IMR-90 (cell line): ENCODE results near the gene FIBCD1. TPM values are rescaled to one million over a fixed set of nuclear protein-coding genes. Genes with fewer than 3 reads are reported as not detected.

Source experiments
- ATAC-seq: fragments of 200-7000 bp; cut with Tn5 transposase; 2 replicates; pipeline ENCODE4 v1.9.1; 2020; ENCODE audit warnings: low read depth, mild to moderate bottlenecking, moderate library complexity
- BruUV-seq: library from RNA; stranded (reverse); fragments of 400-500 nt; replicated peaks from 2 replicates; lab custom pipeline; 2021; lab: Mats Ljungman, UMichigan
- CTCF ChIA-PET: fragments of 300-600 bp; formaldehyde crosslinking; extraction: SDS; loops from one replicate; lab custom pipeline; 2021; ENCODE audit warnings: antibody characterized with exemption; lab: Yijun Ruan, JAX
- POLR2A ChIA-PET: fragments of 300-600 bp; sonication (Branson Sonifier 250); formaldehyde crosslinking; loops from one replicate; lab custom pipeline; 2022; ENCODE audit warnings: antibody characterized with exemption; ENCODE audit not compliant: unreplicated experiment; lab: Charles Lee
- DNase-seq: peaks from one replicate; pipeline ENCODE4 v3.0.0; 2013
- H2AFZ ChIP-seq: replicated peaks from 2 replicates; pipeline ENCODE3; 2013; ENCODE audit warnings: low read length, mild to moderate bottlenecking; ENCODE audit not compliant: poor library complexity
- H2AK5ac ChIP-seq: 2 replicates; pipeline ENCODE4 v1.6.1; 2013; ENCODE audit warnings: low read depth, low read length, inconsistent platforms
- H2AK9ac ChIP-seq: replicated peaks from 2 replicates; pipeline ENCODE3; 2013; ENCODE audit warnings: mild to moderate bottlenecking, low read depth, low read length, moderate library complexity; ENCODE audit not compliant: poor library complexity
- H2BK120ac ChIP-seq: 2 replicates; pipeline ENCODE4 v1.6.1; 2013; ENCODE audit warnings: low read depth, low read length, inconsistent platforms
- H2BK15ac ChIP-seq: 3 replicates; pipeline ENCODE4 v1.6.1; 2013; ENCODE audit warnings: low read depth, low read length, inconsistent platforms
- H2BK20ac ChIP-seq: 2 replicates; pipeline ENCODE4 v1.6.1; 2013; ENCODE audit warnings: low read depth, mild to moderate bottlenecking, inconsistent platforms, low read length, moderate library complexity
- H2BK5ac ChIP-seq: 2 replicates; pipeline ENCODE4 v1.6.1; 2013; ENCODE audit warnings: mild to moderate bottlenecking, low read depth, low read length, inconsistent platforms; ENCODE audit not compliant: poor library complexity, severe bottlenecking
- H3K14ac ChIP-seq: replicated peaks from 2 replicates; pipeline ENCODE4 v1.6.1; 2013; ENCODE audit warnings: low read depth, low read length, inconsistent platforms
- H3K18ac ChIP-seq: 2 replicates; pipeline ENCODE4 v1.6.1; 2013; ENCODE audit warnings: low read depth, low read length, control low read depth
- H3K23ac ChIP-seq: 2 replicates; pipeline ENCODE4 v1.6.1; 2013; ENCODE audit warnings: low read depth, low read length, inconsistent platforms
- H3K27ac ChIP-seq: 2 replicates; pipeline ENCODE4 v1.5.1; 2013; ENCODE audit warnings: mild to moderate bottlenecking, control low read depth, low read length; ENCODE audit not compliant: insufficient read depth
- H3K27me3 ChIP-seq: 2 replicates; pipeline ENCODE4 v1.6.1; 2013; ENCODE audit warnings: low read length; ENCODE audit not compliant: control insufficient read depth, insufficient read depth
- H3K36me3 ChIP-seq: 2 replicates; pipeline ENCODE4 v1.6.1; 2013; ENCODE audit warnings: low read length, mixed read lengths; ENCODE audit not compliant: control insufficient read depth, insufficient read depth
- H3K4ac ChIP-seq: 2 replicates; pipeline ENCODE4 v1.6.1; 2013; ENCODE audit warnings: low read depth, low read length, inconsistent platforms
- H3K4me1 ChIP-seq: 2 replicates; pipeline ENCODE4 v1.6.1; 2013; ENCODE audit warnings: low read length, mixed read lengths; ENCODE audit not compliant: control insufficient read depth, insufficient read depth
- H3K4me2 ChIP-seq: 2 replicates; pipeline ENCODE4 v1.6.1; 2013; ENCODE audit warnings: low read depth, mild to moderate bottlenecking, control low read depth, low read length, moderate library complexity
- H3K4me3 ChIP-seq: 2 replicates; pipeline ENCODE4 v1.5.1; 2013; ENCODE audit warnings: low read depth, mild to moderate bottlenecking, control low read depth, low read length, moderate library complexity; ENCODE audit not compliant: insufficient read depth
- H3K56ac ChIP-seq: 2 replicates; pipeline ENCODE4 v1.6.1; 2013; ENCODE audit warnings: low read length, inconsistent platforms; ENCODE audit not compliant: insufficient read depth; ENCODE audit errors: extremely low read depth
- H3K79me1 ChIP-seq, 2 experiments: 2 replicates each; pipeline ENCODE4 v1.6.1; 2013; ENCODE audit warnings: low read length in 2 of 2, inconsistent platforms in 1 of 2, low read depth in 1 of 2
- H3K9ac ChIP-seq: 2 replicates; pipeline ENCODE4 v1.6.1; 2013; ENCODE audit warnings: low read depth, low read length, control low read depth
- H3K9me1 ChIP-seq: 2 replicates; pipeline ENCODE4 v1.6.1; 2013; ENCODE audit warnings: low read length, inconsistent platforms; ENCODE audit not compliant: insufficient read depth
- H3K9me3 ChIP-seq: 2 replicates; pipeline ENCODE4 v1.6.1; 2013; ENCODE audit warnings: low read length; ENCODE audit not compliant: control insufficient read depth, insufficient read depth
- H4K20me1 ChIP-seq: 2 replicates; pipeline ENCODE4 v1.6.1; 2013; ENCODE audit warnings: low read length, inconsistent platforms; ENCODE audit not compliant: insufficient read depth
- H4K5ac ChIP-seq: 2 replicates; pipeline ENCODE4 v1.6.1; 2013; ENCODE audit warnings: mild to moderate bottlenecking, low read depth, low read length, control low read depth
- H4K8ac ChIP-seq, 2 experiments: 2 replicates each; pipeline ENCODE4 v1.6.1; 2013; ENCODE audit warnings: low read depth in 2 of 2, low read length in 2 of 2, control low read depth in 1 of 2, inconsistent platforms in 1 of 2
- H4K91ac ChIP-seq: 2 replicates; pipeline ENCODE4 v1.6.1; 2013; ENCODE audit warnings: low read depth, low read length, inconsistent platforms; ENCODE audit not compliant: insufficient read depth
- CEBPB ChIP-seq: IDR thresholded peaks from 2 replicates; pipeline ENCODE4 v1.6.1; 2012; ENCODE audit warnings: low read depth, low read length, improper control_type of control experiment
- CHD1 ChIP-seq: IDR thresholded peaks from 2 replicates; pipeline ENCODE4 v1.6.1; 2012; ENCODE audit warnings: low read depth, low read length, improper control_type of control experiment
- ELK1 ChIP-seq: fragments of 150-350 bp; IDR thresholded peaks from 2 replicates; pipeline ENCODE4 v1.6.1; 2016; ENCODE audit warnings: low read depth, mild to moderate bottlenecking, low read length, moderate library complexity, borderline replicate concordance
- MAFK ChIP-seq: IDR thresholded peaks from 2 replicates; pipeline ENCODE4 v1.6.1; 2012; ENCODE audit warnings: low read depth, low read length, improper control_type of control experiment
- MAZ ChIP-seq: IDR thresholded peaks from 2 replicates; pipeline ENCODE4 v1.6.1; 2012; ENCODE audit warnings: low read depth, mild to moderate bottlenecking, low read length, improper control_type of control experiment, moderate library complexity, borderline replicate concordance
- MXI1 ChIP-seq: IDR thresholded peaks from 2 replicates; pipeline ENCODE4 v1.6.1; 2012; ENCODE audit warnings: low read depth, mild to moderate bottlenecking, low read length, moderate library complexity, borderline replicate concordance
- NFE2L2 ChIP-seq: fragments of 150-350 bp; IDR thresholded peaks from 2 replicates; pipeline ENCODE4 v1.6.1; 2016; ENCODE audit warnings: low read depth, mild to moderate bottlenecking, low read length
- POLR2A ChIP-seq: IDR thresholded peaks from 2 replicates; pipeline ENCODE4 v1.6.1; 2012; ENCODE audit warnings: mild to moderate bottlenecking, low read depth, low read length
- RAD21 ChIP-seq: IDR thresholded peaks from 2 replicates; pipeline ENCODE4 v1.6.1; 2012; ENCODE audit warnings: low read length, improper control_type of control experiment
- RCOR1 ChIP-seq: IDR thresholded peaks from 2 replicates; pipeline ENCODE4 v1.6.1; 2012; ENCODE audit warnings: mild to moderate bottlenecking, low read length, improper control_type of control experiment; ENCODE audit not compliant: insufficient replicate concordance
- SMC3 ChIP-seq: fragments of 150-350 bp; IDR thresholded peaks from 2 replicates; pipeline ENCODE4 v1.6.1; 2016; ENCODE audit warnings: low read depth, mild to moderate bottlenecking, antibody characterized with exemption, low read length, moderate library complexity
- WGBS, 2 experiments: methylation state at CpG; one replicate each; pipeline versions ENCODE4 v1.1.5 to v1.1.7; 2013; ENCODE audit warnings: missing lambda C conversion rate in 2 of 2; ENCODE audit not compliant: insufficient read length in 1 of 2; ENCODE audit errors: extremely low coverage in 2 of 2; 5-methylcytosine and 5-hydroxymethylcytosine counted together
- dilution Hi-C: fragments of 300-500 bp; cut with HindIII; formaldehyde crosslinking; loops from one replicate; pipeline ENCODE4 v1.14.3; 2018; ENCODE audit warnings: low sequenced_read_pairs; ENCODE audit not compliant: unreplicated experiment
- in situ Hi-C: fragments of 300-500 bp; cut with MboI; formaldehyde crosslinking; loops from 3 replicates; pipeline ENCODE4 v1.14.3; 2019; ENCODE audit warnings: low sequenced_read_pairs, inconsistent platforms, mixed read lengths
- intact Hi-C: fragments of 100-400 bp; cut with micrococcal nuclease; formaldehyde crosslinking; loops from 2 replicates; pipeline ENCODE4 v1.10.0; 2022
- polyA plus RNA-seq, 3 experiments: library from polyadenylated mRNA; depleted of rRNA; stranded (reverse); fragments of >200 nt; gene quantifications; 2 replicates each; pipeline ENCODE4 v1.2.3, GENCODE V29; 2012; ENCODE audit warnings: low replicate concordance in 1 of 3
- total RNA-seq: library from RNA; depleted of rRNA; stranded (reverse); fragments of >200 nt; gene quantifications from 2 replicates; pipeline ENCODE4 v1.2.3, GENCODE V29; 2012

FIBCD1 gene
- total and polyA plus RNA-seq, 2 of the 4 experiments (the other 2 are of a cell fraction), result 1.1 to 10.1 TPM

GRCh38 chr9:130891688-130892476, 47.2 kb downstream of the FIBCD1 start (continued):
- no peak for TF ChIP-seq RCOR1

DNA sequence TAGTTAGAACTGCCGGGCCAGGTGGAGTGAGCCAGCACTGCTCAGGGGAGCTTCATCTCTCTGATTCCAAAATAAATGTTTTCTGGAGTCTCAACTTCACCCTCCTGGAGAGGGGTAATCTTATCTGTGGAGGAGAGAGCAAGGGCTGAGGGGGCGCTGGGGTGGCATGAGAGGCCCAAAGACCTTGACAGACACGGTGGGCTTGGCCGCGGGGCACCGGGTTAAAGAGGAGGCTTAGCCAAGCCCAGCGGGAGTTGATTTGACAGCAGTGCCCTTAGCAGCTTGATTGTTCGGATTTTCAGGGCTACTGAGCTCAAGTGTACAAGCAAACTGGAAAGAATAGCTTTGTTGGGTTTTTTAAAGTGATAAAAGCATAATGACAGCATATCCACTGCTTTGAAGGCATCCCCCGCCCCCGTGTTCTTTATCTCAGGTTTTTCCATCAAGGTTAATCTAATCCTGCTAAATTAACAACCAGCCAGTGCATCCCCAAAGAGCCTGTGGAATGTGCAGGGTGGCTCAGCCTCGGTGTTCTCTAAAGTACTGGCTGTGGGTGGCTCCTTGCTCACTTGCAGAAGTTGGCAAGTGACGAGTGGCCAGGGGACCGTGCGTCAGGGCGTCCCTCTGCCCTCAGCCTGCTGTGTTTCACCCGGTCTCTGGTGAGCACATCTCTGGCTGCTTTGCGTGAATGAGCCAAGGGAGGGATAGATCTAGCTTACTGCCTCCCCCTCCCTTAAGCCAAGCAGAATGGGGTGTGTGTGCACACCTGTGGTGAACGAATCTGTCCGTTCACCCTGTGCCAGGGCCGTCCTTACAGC, 48.0 kb downstream of the FIBCD1 start:
- no peak for DNase-seq
- Histone ChIP-seq H3K9me3 (no peaks in the 10 kb centered on the region), H2AK9ac (peak overlapping the region; percentile 31), H3K36me3 (peaks cover 70% of the 10 kb centered on the region), H3K4me2 (no peak overlapping the region), H3K23ac (no peak overlapping the region), H2BK20ac (no peak overlapping the region), H3K14ac (no peak overlapping the region), H4K20me1 (peaks cover 32% of the 10 kb centered on the region), H4K8ac (no peak overlapping the region), H2BK15ac (no peak overlapping the region), H3K4ac (no peak overlapping the region), H2AK5ac (no peak overlapping the region), H3K27ac (no peak overlapping the region), H4K5ac (no peak overlapping the region), H3K79me1 (peaks cover 9 to 34% of the 10 kb centered on the region in 2 experiments), H3K56ac (no peak overlapping the region), H3K9me1 (peaks cover 4% of the 10 kb centered on the region; the same call in 1 of the 2 replicates), H3K4me1 (peaks cover 14% of the 10 kb centered on the region; the same call in 1 of the 2 replicates), H3K9ac (no peak overlapping the region), H2AFZ (peak overlapping the region; percentile 8), H3K27me3 (no peaks in the 10 kb centered on the region), H2BK5ac (no peak overlapping the region), H4K91ac (no peak overlapping the region), H3K18ac (no peak overlapping the region), H2BK120ac (no peak overlapping the region), H3K4me3 (no peak overlapping the region)
- in situ Hi-C loops (no loop called here), intact Hi-C loops (loop anchor here (5.0 kb wide), 3 partner anchors 46 to 156 kb away; partner anchors contain the start of gene FIBCD1), dilution Hi-C loops (no loop called here)
- no peak for ATAC-seq
- 92% methylated on average over 5 of the region's 20 CpGs; no CpG with 5 or more reads in 1 of the 2 experiments for WGBS, 2 experiments
- CTCF ChIA-PET, result interaction anchor here (1.3 kb wide), 2 partner anchors 10 to 190 kb away, joined by 3 to 4 read pairs; no protein-coding TSS in a partner anchor
- BruUV-seq, result no TSS peak
- POLR2A ChIA-PET, result no interaction called here
- TF ChIP-seq MAFK, result no peak
- no peak for TF ChIP-seq SMC3
- no peak for TF ChIP-seq RAD21
- no peak for TF ChIP-seq POLR2A
- TF ChIP-seq CHD1, result no peak
- no peak for TF ChIP-seq CEBPB
- TF ChIP-seq NFE2L2, result no peak
- TF ChIP-seq ELK1, result no peak
- no peak for TF ChIP-seq RCOR1
- no peak for TF ChIP-seq MAZ
- TF ChIP-seq MXI1, result no peak
